GM12878 (cell line): ENCODE results near the gene GZF1. TPM values are rescaled to one million over a fixed set of nuclear protein-coding genes. Genes with fewer than 3 reads are reported as not detected.

Source experiments
- ATAC-seq: fragments of 200-7000 bp; cut with Tn5 transposase; 3 replicates; pipeline ENCODE4 v1.9.1; 2020; ENCODE audit warnings: mild to moderate bottlenecking, moderate library complexity
- BruUV-seq: library from RNA; stranded (reverse); fragments of 400-500 nt; replicated peaks from 2 replicates; lab custom pipeline; 2021; lab: Mats Ljungman, UMichigan
- CTCF ChIA-PET: fragments of 300-600 bp; sonication (Branson Sonifier 250); formaldehyde crosslinking; extraction: SDS; loops from one replicate; lab custom pipeline; 2021; ENCODE audit warnings: inconsistent platforms; lab: Yijun Ruan, JAX
- POLR2A ChIA-PET: fragments of 350-600 bp; formaldehyde crosslinking; extraction: SDS; loops from one replicate; lab custom pipeline; 2021; ENCODE audit warnings: inconsistent platforms; lab: Charles Lee
- RAD21 ChIA-PET: fragments of 300-600 bp; sonication (Branson Sonifier 250); formaldehyde crosslinking; loops from one replicate; lab custom pipeline; 2023; ENCODE audit warnings: antibody characterized with exemption; ENCODE audit not compliant: unreplicated experiment; lab: Charles Lee
- SMC1A ChIA-PET: fragments of 300-600 bp; sonication (Branson Sonifier 250); formaldehyde crosslinking; loops from one replicate; lab custom pipeline; 2023; ENCODE audit not compliant: unreplicated experiment, uncharacterized antibody; lab: Charles Lee
- DNase-seq: peaks from one replicate; pipeline ENCODE4 v3.0.0-alpha.2; 2011; ENCODE audit warnings: low read depth, low spot score
- FAIRE-seq: peaks from 3 replicates; lab custom pipeline; 2011; peaks lifted over from hg19 to GRCh38; lab: Jason Lieb, UNC
- H2AFZ ChIP-seq: 2 replicates; pipeline ENCODE4 v1.6.0; 2011; ENCODE audit warnings: low read depth, low read length, control low read depth; ENCODE audit not compliant: control insufficient read depth
- H3K27ac ChIP-seq: 2 replicates; pipeline ENCODE4 v1.5.1; 2011; ENCODE audit warnings: control low read depth; ENCODE audit not compliant: control insufficient read depth, insufficient read depth
- H3K27me3 ChIP-seq, 2 experiments: replicated peaks in 1 of 2; 2 replicates each; pipeline versions ENCODE4 v1.6.0 to v1.6.1; 2011; ENCODE audit warnings: low read length in 1 of 2; ENCODE audit not compliant: control insufficient read depth in 2 of 2, insufficient read depth in 2 of 2
- H3K36me3 ChIP-seq, 2 experiments: 2 replicates each; pipeline ENCODE4 v1.5.1; 2011; ENCODE audit warnings: low read length in 1 of 2; ENCODE audit not compliant: control insufficient read depth in 2 of 2, insufficient read depth in 2 of 2
- H3K4me1 ChIP-seq: 2 replicates; pipeline ENCODE4 v1.6.1; 2011; ENCODE audit warnings: mild to moderate bottlenecking, low read length, moderate library complexity, mixed read lengths; ENCODE audit not compliant: control insufficient read depth, insufficient read depth
- H3K4me2 ChIP-seq: 2 replicates; pipeline ENCODE4 v1.6.0; 2011; ENCODE audit warnings: control low read depth; ENCODE audit not compliant: control insufficient read depth, insufficient read depth
- H3K4me3 ChIP-seq: fragments of 200-600 bp; sonication (generic); 2 replicates; pipeline ENCODE4 v1.5.1; 2016
- H3K79me2 ChIP-seq: 2 replicates; pipeline ENCODE4 v1.6.0; 2011; ENCODE audit warnings: low read length; ENCODE audit not compliant: control insufficient read depth, insufficient read depth
- H3K9ac ChIP-seq: 2 replicates; pipeline ENCODE4 v1.8.0; 2011; ENCODE audit warnings: low read length, control low read depth, mixed read lengths; ENCODE audit not compliant: control insufficient read depth, insufficient read depth
- H3K9me3 ChIP-seq: replicated peaks from 3 replicates; pipeline ENCODE4 v1.5.1; 2011; ENCODE audit warnings: mild to moderate bottlenecking, low read length; ENCODE audit not compliant: control insufficient read depth, insufficient read depth
- H4K20me1 ChIP-seq: 2 replicates; pipeline ENCODE4 v1.6.0; 2011; ENCODE audit not compliant: control insufficient read depth, insufficient read depth
- CUX1 ChIP-seq: IDR thresholded peaks from 2 replicates; pipeline ENCODE4 v1.6.1; 2012; ENCODE audit warnings: improper control_type of control experiment, low read depth, low read length; ENCODE audit not compliant: insufficient replicate concordance
- ESRRA ChIP-seq: IDR thresholded peaks from 2 replicates; pipeline ENCODE4 v1.6.1; 2012; ENCODE audit warnings: mild to moderate bottlenecking, low read length, improper control_type of control experiment
- MTA2 ChIP-seq: fragments of 450-650 bp; IDR thresholded peaks from 2 replicates; pipeline ENCODE4 v1.6.1; 2016; ENCODE audit warnings: low read depth, mild to moderate bottlenecking, moderate library complexity
- POLR2AphosphoS2 ChIP-seq: IDR thresholded peaks from 2 replicates; pipeline ENCODE4 v1.6.1; 2011; ENCODE audit warnings: low read depth, mild to moderate bottlenecking, low read length, improper control_type of control experiment, moderate library complexity
- ZNF592 ChIP-seq: fragments of 450-650 bp; IDR thresholded peaks from 2 replicates; pipeline ENCODE4 v1.6.1; 2017; ENCODE audit warnings: mild to moderate bottlenecking, moderate library complexity
- WGBS: methylation state at CpG from one replicate; pipeline ENCODE4 v1.1.6; 2016; ENCODE audit warnings: low lambda C conversion rate; ENCODE audit not compliant: insufficient replicate concordance, insufficient coverage; ENCODE audit errors: missing lambda C conversion rate; 5-methylcytosine and 5-hydroxymethylcytosine counted together
- in situ Hi-C: fragments of 300-500 bp; cut with MboI; formaldehyde crosslinking; loops from 9 replicates; pipeline ENCODE4 v1.14.3; 2018; ENCODE audit warnings: mixed read lengths
- intact Hi-C: fragments of 100-400 bp; cut with micrococcal nuclease; formaldehyde crosslinking; loops from one replicate; pipeline ENCODE4 v1.14.2; 2022; ENCODE audit not compliant: unreplicated experiment
- polyA plus RNA-seq, 11 experiments: library from polyadenylated mRNA; depleted of rRNA in 4 of 11; unstranded in 6 of 11; stranded (reverse) in 5 of 11; fragments of >200 nt; fragmentation: Nextera tagmentation in 4 of 11; fragmentation: Illumina TruSeq in 1 of 11; extraction: Ambion mirVana in 4 of 11; extraction: Trizol in 1 of 11; gene quantifications; 1 replicate in 1 of 11; 2 replicates in 10 of 11; pipeline versions ENCODE4 v1.2.1 to v1.2.3, GENCODE V29; 2011 to 2016; ENCODE audit warnings: inconsistent platforms in 2 of 11, missing spikeins in 2 of 11, low read depth in 1 of 11
- total RNA-seq, 4 experiments: library from RNA; depleted of rRNA in 3 of 4; stranded (reverse); fragments of >200 nt in 3 of 4; fragmentation: Illumina TruSeq in 1 of 4; extraction: Trizol in 1 of 4; gene quantifications; 2 replicates each; pipeline versions ENCODE4 v1.2.1 to v1.2.3, GENCODE V29; 2013 to 2021

The GZF1 gene
- total and polyA plus RNA-seq, 10 of the 15 experiments (the other 5 are each of a cell fraction or from before 2014, with no cell fraction given), result 2.2 to 19.5 (median 9.7) TPM

GRCh38 chr20:23327617-23328333 is 34.2 kb upstream of the GZF1 start:
- FAIRE-seq, result no peak
- Histone ChIP-seq H2AFZ (no peak overlapping the region), H3K27me3 (no peaks in the 10 kb centered on the region), H3K9ac (no peak overlapping the region), H3K9me3 (no peaks in the 10 kb centered on the region; the same call in 2 of the 3 replicates), H3K36me3 (no peaks in the 10 kb centered on the region), H3K4me3 (no peak overlapping the region), H3K27ac (no peak overlapping the region), H3K4me1 (peaks cover 5% of the 10 kb centered on the region), H3K79me2 (no peaks in the 10 kb centered on the region), H4K20me1 (no peaks in the 10 kb centered on the region)
- no TSS peak for BruUV-seq
- CTCF ChIA-PET, result no interaction called here
- no peak for DNase-seq
- no peak for ATAC-seq
- in situ Hi-C loops, result no loop called here
- intact Hi-C loops, result no loop called here
- SMC1A ChIA-PET, result no interaction called here
- RAD21 ChIA-PET, result no interaction called here
- 75% methylated on average over 15 of the region's 15 CpGs for WGBS
- POLR2A ChIA-PET, result no interaction called here
- TF ChIP-seq MTA2 (no peak), ESRRA (no peak), CUX1 (no peak), POLR2AphosphoS2 (no peak), ZNF592 (no peak)
- TF ChIP-seq, all 136 proteins: peak for 0
- no peak overlapping the region for H3K4me2 ChIP-seq
